Testis (tissue), 2 donors: ENCODE data around the gene KDM6A.

ENCODE experiments used
- CTCF ChIP-seq, 3 experiments: fragments of 450-650 bp in 2 of 3; fragments of 200-600 bp in 1 of 3; sonication (generic) in 1 of 3; IDR thresholded peaks; one replicate each; pipeline ENCODE4 v1.5.1; 2016 to 2019; ENCODE audit warnings: antibody characterized with exemption in 3 of 3, mild to moderate bottlenecking in 2 of 3, moderate library complexity in 1 of 3
- POLR2A ChIP-seq: fragments of 450-650 bp; IDR thresholded peaks from one replicate; pipeline ENCODE4 v1.6.1; 2017; ENCODE audit warnings: antibody characterized with exemption, mild to moderate bottlenecking, moderate library complexity

GRCh38 chrX:45022150-45022549 is 149.2 kb downstream of the KDM6A start:
- TF ChIP-seq CTCF (IDR thresholded peaks at IDR 0.05) (no peak), POLR2A (no peak)
